Measurements from ENCODE around the gene TNFRSF14.

DNA sequence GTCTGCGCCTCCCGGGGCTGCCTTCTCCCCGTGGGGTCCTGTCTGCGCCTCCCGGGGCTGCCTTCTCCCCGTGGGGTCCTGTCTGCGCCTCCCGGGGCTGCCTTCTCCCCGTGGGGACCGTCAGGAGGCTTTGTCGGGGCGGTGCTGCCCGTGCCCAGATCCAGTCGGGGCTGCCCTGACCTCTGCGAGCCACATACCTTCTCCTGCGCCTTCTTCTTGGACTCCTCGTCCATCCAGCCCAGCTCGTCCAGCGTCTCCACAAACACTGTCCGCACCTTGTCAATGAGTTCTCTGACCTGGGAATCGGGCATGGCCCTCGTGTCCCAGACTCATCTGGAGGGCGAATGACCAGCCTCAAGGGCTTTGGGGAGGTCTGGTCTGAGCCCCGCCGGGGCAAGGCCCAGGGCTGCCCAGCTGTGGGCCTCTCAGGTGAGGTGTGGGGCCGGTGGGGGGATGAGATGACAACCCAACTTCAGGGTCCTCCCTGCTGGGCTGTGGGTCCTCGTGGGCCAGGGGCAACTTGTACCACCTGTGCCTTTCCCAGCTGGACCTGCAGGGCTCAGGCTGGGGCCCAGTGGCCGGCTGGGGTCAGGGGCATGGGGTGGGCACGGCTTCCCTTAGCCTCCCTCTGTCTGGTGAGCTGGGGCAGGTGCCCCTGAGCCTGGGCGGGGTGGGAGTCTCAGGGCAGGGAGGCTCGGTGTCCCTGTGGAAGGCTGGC is 39.8 kb downstream of the TNFRSF14 start:
- no peak for TF ChIP-seq CTCF (IDR thresholded peaks at IDR 0.05)
- TF ChIP-seq ZFX (IDR thresholded peaks at IDR 0.05; ENCODE audit: borderline replicate concordance), result no peak

Data from 22Rv1 (cell line).